ENCODE results near the gene ACVRL1.

The ACVRL1 gene

GRCh38 chr12:51911307-51911706, 4.0 kb downstream of the ACVRL1 start:
- Histone ChIP-seq H3K9me2 (replicated peaks; ENCODE audit: insufficient read depth, low read length) (no peaks in the 10 kb centered on the region), H4K20me1 (ENCODE audit: insufficient read depth, low read length) (no peaks in the 10 kb centered on the region), H3K4me3 (ENCODE audit: low read length) (no peak overlapping the region), H3K9me3 (replicated peaks; ENCODE audit: insufficient read depth, low read length) (no peaks in the 10 kb centered on the region), H3K27ac (ENCODE audit: low read length) (no peak overlapping the region), H3K79me2 (ENCODE audit: low read length) (no peaks in the 10 kb centered on the region), H3K9ac (ENCODE audit: low read length) (no peak overlapping the region), H3F3A (ENCODE audit: insufficient read depth, low read length) (no peaks in the 10 kb centered on the region), H3K36me3 (replicated peaks; ENCODE audit: insufficient read depth, low read length) (no peaks in the 10 kb centered on the region), H3K27me3 (replicated peaks; ENCODE audit: insufficient read depth, low read length) (peaks cover 8% of the 10 kb centered on the region), H3K4me2 (ENCODE audit: low read depth, low read length) (no peak overlapping the region), H2AFZ (ENCODE audit: low read length) (no peak overlapping the region), H3K4me1 (ENCODE audit: low read length) (no peaks in the 10 kb centered on the region)
- TF ChIP-seq CTCF (IDR thresholded peaks at IDR 0.05; ENCODE audit: low read length) (no peak), EZH2 (optimal IDR thresholded peaks at IDR 0.05; ENCODE audit: low read depth, low read length) (no peak), EZH2phosphoT487 (IDR thresholded peaks at IDR 0.05; ENCODE audit: low read length) (no peak)
- no peak for DNase-seq

- no peak overlapping the region for H3K4me3 ChIP-seq (ENCODE audit: low read length)
- H3K79me2 ChIP-seq (ENCODE audit: low read length) = no peaks in the 10 kb centered on the region
- no peaks in the 10 kb centered on the region for H3K9me3 ChIP-seq (replicated peaks; ENCODE audit: insufficient read depth, low read length)
- H3K4me1 ChIP-seq (ENCODE audit: low read length) = no peaks in the 10 kb centered on the region
- H3K4me2 ChIP-seq (ENCODE audit: low read depth, low read length) = no peak overlapping the region
- no peak overlapping the region for H3K27ac ChIP-seq (ENCODE audit: low read length)
- no peak for DNase-seq
- H3F3A ChIP-seq (ENCODE audit: insufficient read depth, low read length) = no peaks in the 10 kb centered on the region
- H3K9me2 ChIP-seq (replicated peaks; ENCODE audit: insufficient read depth, low read length) = no peaks in the 10 kb centered on the region
- no peaks in the 10 kb centered on the region for H3K36me3 ChIP-seq (replicated peaks; ENCODE audit: insufficient read depth, low read length)
- H2AFZ ChIP-seq (ENCODE audit: low read length) = no peak overlapping the region
- H3K9ac ChIP-seq (ENCODE audit: low read length) = no peak overlapping the region
- H3K27me3 ChIP-seq (replicated peaks; ENCODE audit: insufficient read depth, low read length) = peaks cover 2% of the 10 kb centered on the region
- no peaks in the 10 kb centered on the region for H4K20me1 ChIP-seq (ENCODE audit: insufficient read depth, low read length)
- TF ChIP-seq CTCF (IDR thresholded peaks at IDR 0.05; ENCODE audit: low read length) (no peak), EZH2phosphoT487 (IDR thresholded peaks at IDR 0.05; ENCODE audit: low read length) (no peak), EZH2 (optimal IDR thresholded peaks at IDR 0.05; ENCODE audit: low read depth, low read length) (no peak)
These were observed 4.7 kb downstream of the ACVRL1 start for GRCh38 chr12:51911788-51912711.

GRCh38 chr12:51913071-51914033, 6.0 kb downstream of the ACVRL1 start:
- Histone ChIP-seq H2AFZ (ENCODE audit: low read length) (no peak overlapping the region), H3K9ac (ENCODE audit: low read length) (no peak overlapping the region), H3K27ac (ENCODE audit: low read length) (no peak overlapping the region), H3K79me2 (ENCODE audit: low read length) (no peaks in the 10 kb centered on the region), H3F3A (ENCODE audit: insufficient read depth, low read length) (no peaks in the 10 kb centered on the region), H3K9me2 (replicated peaks; ENCODE audit: insufficient read depth, low read length) (no peaks in the 10 kb centered on the region), H4K20me1 (ENCODE audit: insufficient read depth, low read length) (no peaks in the 10 kb centered on the region), H3K4me2 (ENCODE audit: low read depth, low read length) (no peak overlapping the region), H3K4me1 (ENCODE audit: low read length) (no peaks in the 10 kb centered on the region), H3K27me3 (replicated peaks; ENCODE audit: insufficient read depth, low read length) (no peaks in the 10 kb centered on the region; the same call in 1 of the 2 replicates), H3K4me3 (ENCODE audit: low read length) (no peak overlapping the region), H3K36me3 (replicated peaks; ENCODE audit: insufficient read depth, low read length) (no peaks in the 10 kb centered on the region), H3K9me3 (replicated peaks; ENCODE audit: insufficient read depth, low read length) (no peaks in the 10 kb centered on the region)
- no peak for TF ChIP-seq EZH2phosphoT487 (IDR thresholded peaks at IDR 0.05; ENCODE audit: low read length)
- TF ChIP-seq CTCF (IDR thresholded peaks at IDR 0.05; ENCODE audit: low read length) = no peak
- TF ChIP-seq EZH2 (optimal IDR thresholded peaks at IDR 0.05; ENCODE audit: low read depth, low read length) = no peak
- no peak for DNase-seq
